Measurements from ENCODE around the gene TUB.

The TUB gene

DNA sequence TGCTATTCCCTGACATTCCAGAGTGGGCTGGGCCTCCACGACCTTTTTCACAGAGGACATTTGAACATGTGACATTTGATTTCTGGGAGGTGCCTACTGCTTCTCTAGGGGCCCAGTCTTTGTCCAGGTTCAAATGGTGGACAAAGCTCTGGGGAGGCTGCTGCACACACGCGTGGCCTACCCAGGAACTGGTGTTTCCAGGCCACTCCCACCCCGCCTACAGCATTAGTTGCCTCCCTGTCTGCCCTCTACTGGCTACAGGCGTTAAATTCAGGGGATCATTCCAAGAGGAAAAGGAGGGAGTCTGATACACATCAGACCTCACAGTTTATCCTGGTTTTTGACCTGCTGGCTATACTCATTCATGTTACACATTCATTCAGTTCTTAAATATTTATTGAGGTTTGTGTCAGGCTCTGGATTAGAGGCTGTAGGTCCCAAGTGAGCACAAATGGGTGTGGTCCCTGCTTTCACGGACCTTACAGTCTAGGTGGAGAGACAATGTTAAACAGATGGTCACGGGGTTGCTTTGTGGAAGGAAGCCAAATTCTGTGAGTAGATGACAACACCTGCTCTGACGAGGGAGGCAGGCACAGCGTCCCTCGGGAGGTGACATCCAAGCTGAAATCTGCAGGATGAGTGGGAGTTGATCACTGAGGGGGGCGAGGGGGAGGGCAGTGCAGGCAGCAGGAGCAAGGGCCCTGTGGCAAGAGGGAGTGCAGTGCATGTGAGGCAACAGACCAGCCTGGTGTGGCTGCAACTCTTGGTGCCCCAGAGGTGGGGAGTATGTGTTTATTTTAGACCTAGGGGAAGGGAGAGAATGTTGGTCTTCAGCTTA lies 11.8 kb downstream of the TUB start:
- peak in 3 of 14 donors; percentile 6 to 19 (median 18) for DNase-seq

DNA sequence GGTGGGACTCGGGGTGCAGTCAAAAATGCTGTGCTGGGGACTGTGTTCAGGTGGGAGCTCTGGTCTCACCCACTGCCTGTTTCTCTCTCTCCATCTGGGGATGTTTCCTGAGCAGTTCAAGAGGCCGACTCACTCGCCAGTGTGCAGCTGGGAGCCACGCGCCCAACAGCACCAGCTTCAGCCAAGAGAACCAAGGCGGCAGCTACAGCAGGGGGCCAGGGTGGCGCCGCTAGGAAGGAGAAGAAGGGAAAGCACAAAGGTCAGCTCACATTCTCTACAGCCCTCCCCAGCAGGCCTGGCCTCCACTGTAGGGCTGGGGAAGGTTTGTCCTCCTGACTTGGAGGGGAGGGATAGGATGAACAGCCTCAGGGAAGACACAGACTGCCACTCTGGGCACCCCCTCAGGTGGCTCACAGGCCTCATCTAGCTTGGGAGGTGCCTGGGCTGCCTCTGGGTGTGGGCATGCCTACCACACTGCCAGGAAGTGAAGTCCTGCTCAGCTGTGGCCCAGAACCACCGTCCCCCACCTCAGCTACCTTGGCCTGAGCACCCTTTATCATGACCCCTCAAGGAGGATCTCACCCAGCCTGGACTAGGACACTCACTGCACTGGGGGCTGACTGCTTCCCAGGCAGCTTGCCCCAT lies 13.0 kb downstream of the TUB start:
- DNase-seq, result no peak

DNA sequence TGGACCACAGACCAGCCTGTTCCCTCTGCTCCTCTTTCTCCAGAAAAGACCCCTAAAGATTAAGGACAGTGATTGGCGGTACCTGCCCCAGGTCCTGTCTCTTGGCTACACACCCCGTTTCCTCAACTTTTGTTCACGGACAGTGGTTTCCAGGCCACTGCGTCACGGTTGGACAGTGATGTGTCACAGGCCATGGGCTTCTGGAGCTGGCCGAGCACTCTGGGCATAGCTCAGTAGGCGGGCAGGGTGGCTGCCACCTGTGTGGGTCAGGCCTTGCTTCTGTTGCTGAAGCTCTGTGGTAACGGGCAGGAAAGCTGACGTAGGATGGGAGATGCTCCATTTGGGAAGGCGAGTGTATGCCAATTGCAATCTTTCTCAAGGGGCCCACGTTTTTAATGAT lies 13.6 kb downstream of the TUB start:
- no peak for DNase-seq

DNA sequence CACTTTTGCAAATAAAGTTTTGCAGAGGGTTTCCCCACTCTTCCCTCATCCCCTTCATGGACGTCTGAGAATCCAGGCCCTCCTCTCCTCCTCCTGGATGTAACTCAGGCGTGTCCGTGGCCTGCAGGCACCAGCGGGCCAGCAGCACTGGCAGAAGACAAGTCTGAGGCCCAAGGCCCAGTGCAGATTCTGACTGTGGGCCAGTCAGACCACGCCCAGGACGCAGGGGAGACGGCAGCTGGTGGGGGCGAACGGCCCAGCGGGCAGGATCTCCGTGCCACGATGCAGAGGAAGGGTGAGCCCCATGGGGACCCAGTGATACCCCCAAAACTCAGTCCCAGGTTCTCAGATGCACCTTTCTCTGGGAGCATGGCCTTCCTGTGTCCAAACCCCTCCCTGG lies 14.4 kb downstream of the TUB start:
- no peak for DNase-seq

DNA sequence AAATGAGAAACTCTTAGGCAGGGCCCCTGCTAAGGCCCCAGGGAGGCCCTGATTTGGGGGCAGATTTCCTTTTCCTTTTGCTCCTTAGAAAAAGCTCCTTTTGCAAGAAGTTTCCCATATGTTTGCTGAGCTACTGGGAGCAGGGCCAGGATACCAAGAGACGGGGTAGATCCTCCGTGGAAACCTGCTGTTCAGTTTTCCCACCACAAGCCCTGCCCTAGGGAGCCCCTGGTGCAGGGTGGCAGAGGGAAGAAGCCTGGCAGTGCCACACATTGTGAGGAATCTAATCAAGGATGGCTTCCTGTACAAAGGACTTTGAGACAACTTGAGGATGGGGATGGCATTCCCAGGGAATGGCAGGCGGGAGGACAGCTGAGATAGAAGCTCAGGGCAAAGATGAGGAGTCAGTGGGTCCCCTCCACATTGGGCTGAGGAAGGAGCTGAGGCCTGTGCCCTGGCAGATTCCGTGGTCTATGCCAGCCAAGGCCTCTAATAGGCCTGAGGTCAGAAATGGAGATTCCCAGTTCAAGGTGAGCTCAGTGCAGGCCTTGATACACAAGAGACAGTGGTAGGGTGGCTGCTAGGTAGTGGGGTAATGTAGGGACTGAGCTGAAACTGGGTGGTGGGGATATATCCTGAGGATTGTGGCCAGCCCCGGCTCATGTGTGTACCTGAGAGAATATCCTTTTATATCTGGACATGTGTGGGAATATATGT lies 15.0 kb downstream of the TUB start:
- no peak for DNase-seq

DNA sequence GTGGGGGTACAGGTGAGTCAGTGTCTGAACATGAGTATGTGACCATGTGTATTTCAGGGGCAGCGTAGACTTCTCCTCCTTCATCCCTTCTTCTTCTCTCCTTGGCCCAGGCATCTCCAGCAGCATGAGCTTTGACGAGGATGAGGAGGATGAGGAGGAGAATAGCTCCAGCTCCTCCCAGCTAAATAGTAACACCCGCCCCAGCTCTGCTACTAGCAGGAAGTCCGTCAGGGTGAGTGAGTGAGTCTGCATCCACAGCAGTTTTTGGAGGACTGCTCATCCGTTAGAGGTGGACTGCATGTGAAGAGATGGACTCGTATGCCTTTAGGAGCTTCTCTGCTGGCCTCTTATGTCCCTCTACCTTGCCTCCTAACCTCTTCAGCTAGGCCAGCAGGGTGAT lies 15.6 kb downstream of the TUB start:
- DNase-seq, result no peak

DNA sequence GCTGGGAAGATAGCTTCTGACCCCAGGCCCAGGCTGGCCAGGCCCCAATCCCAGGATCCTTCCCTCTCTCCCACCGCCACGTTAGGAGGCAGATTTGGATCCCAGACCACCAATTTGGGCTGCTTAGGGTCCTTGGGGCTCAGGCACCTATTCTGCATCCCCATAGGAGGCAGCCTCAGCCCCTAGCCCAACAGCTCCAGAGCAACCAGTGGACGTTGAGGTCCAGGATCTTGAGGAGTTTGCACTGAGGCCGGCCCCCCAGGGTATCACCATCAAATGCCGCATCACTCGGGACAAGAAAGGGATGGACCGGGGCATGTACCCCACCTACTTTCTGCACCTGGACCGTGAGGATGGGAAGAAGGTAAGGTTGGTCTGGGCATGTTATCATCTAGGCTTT lies 16.1 kb downstream of the TUB start:
- no peak for DNase-seq

DNA sequence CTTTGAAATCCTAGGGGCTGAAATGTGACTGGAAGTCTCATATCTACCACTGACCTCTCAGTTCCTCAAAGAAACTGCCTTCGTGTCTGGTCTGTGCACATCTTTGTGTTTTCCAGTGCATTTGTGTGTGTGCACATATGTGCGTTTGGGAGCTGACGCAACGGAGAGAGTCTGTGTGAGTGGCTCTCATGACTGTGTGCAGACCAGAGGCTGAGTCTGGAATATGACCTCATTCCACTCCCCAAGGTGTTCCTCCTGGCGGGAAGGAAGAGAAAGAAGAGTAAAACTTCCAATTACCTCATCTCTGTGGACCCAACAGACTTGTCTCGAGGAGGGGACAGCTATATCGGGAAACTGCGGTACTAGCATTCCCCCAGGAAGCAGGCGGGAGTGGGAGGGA lies 16.5 kb downstream of the TUB start:
- no peak for DNase-seq

DNA sequence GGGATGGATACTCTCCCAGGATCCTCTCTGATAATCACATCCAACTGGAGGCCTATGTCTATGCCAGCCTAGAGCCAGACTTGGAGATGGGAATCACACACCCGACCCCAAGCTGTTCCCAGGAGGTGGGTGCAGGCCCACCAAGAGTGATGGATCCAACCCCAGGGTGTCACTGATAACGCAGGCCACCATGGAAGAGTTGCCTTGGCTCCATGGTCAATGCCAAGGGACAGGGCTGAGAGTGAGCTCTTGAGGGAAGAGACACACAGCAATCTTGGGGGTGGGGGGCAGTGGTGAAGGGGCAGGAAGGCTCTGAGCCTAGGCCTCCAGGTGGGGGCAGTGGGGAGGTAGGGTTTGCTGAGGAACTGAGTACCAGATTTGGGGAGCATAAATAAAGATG lies 16.9 kb downstream of the TUB start:
- DNase-seq, result no peak

DNA sequence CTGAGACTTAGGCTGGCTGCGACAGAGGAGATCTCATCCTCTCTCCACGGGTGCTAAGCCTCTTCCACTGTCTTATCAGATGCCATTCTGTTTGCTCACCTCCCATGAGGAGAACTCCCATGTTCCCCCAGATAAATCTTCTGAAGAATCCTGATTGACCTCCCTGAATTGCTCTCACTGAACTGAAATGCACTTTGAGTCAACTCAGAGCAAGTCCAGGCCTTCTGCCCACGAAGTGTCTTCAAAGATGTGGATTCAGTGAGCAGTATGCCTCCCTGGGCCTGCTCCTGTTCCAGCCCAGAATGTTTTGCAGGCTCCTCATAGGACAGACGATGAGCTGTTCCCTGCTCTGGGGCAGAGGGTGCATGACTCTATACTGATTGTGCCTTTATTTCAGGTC lies 17.4 kb downstream of the TUB start:
- DNase-seq, result no peak

DNA sequence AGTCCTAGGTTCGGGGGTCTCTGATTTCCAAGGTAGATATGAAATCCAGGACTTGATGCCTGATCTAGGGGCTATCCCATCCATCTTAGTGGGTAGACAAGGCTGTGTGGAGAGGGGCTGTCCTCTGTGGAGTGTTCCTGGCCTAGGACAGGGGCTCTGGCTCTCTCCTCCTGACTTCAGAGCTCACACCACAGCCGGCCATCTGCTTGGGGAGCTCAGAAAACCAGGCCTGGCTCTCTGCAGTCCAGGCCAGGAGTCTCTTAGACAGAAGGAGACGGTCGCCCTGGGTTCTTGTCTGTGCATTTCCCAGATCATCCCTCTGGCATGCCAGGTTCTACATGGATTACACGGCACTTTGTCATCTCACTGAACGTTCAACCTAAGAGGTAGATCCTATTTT lies 17.9 kb downstream of the TUB start:
- no peak for DNase-seq

DNA sequence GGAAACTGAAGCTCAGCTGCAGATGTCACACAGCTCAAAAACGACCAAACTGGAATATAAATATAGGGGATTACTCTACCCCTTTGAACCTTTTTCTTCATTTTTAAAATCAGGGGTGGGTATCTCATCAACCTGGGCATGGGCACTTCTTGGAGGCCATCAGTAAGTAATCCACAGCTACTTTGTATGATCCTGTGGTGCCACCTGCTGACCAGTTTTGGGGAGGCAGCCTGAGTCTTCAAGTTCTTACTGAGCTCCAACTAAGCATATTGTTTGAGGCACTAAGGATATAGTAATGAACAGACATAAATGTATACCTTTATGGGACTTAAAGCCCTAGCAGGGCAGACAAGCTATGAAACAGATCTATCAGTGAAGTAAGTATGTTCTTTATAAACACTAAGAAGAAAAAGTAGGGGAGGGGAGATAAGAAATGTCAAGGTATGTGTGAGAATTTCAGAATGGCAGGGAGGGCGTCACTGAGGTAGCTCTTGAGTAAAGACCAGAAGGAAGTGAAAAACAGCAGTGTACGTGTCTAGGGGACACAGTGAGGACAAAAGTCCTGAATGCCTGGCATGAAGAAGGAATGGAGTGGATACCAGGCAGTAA lies 18.4 kb downstream of the TUB start:
- DNase-seq, result peak in 8 of 14 donors; percentile 31 to 60 (median 48)

DNA sequence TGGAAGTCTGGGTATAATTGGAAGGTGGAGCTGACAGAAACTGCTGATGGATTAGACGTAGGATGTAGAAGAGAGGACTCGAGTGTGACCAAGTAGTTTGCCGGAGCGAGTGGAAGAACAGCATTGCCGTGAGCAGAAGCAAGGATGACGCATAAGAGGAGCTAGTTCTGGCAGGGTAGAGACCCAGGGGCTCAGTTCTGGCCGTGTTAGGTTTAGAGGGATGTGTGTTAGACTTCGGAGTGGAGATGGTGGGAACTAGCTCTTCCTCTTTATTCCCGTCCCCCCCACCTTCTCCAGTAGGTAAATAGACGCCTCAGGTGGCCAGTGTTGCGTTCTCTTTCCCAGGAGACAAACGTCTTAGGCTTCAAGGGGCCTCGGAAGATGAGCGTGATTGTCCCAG lies 19.1 kb downstream of the TUB start:
- DNase-seq, result no peak

DNA sequence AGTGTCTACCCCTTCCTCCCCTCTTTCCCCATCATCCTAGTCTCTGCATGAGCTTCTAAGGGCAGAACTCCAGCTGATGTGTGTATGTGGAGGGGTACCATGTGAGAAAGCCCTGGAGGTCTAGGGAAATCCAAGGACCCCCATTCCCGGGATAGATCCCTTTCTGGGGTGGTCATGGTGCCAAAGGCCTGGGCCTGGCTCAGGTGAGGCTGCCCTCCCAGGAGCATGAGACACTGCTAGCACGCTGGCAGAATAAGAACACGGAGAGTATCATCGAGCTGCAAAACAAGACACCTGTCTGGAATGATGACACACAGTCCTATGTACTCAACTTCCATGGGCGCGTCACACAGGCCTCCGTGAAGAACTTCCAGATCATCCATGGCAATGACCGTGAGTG lies 19.6 kb downstream of the TUB start:
- no peak for DNase-seq

DNA sequence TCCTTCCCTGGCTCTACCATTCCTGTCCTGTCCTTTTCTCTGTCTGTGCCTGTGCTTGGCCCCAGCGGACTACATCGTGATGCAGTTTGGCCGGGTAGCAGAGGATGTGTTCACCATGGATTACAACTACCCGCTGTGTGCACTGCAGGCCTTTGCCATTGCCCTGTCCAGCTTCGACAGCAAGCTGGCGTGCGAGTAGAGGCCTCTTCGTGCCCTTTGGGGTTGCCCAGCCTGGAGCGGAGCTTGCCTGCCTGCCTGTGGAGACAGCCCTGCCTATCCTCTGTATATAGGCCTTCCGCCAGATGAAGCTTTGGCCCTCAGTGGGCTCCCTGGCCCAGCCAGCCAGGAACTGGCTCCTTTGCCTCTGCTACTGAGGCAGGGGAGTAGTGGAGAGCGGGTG lies 20.4 kb downstream of the TUB start:
- DNase-seq, result no peak

DNA sequence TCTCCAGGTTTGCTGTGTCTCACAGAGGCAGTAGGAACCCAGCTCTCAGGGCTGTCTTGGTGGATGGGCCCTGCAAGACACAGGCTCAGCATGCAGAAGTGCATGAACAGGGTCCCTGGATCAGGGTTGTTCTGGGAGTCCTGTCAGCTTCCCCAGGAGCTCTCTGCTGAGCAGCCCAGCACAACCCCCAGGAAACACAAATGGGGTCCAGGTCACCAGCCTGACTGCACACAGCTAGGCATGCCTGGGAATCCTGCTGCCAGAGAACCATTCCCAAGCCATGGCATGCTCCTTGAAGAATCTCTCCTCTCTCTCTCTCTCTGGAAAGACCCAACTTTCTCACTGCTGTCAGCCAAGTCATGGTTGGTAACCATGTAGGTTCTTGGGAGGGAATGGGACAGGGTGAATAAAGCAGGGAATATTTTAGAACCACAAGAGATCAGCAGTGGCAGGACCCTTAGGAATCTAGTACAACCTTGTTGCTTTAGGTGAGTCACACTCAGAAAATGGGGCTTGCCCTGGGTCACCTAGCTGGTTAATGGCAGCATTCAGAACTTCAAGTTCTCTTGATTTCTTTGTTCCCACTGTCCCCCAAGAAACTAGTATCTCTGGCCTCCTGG lies 21.4 kb downstream of the TUB start:
- no peak for DNase-seq

DNA sequence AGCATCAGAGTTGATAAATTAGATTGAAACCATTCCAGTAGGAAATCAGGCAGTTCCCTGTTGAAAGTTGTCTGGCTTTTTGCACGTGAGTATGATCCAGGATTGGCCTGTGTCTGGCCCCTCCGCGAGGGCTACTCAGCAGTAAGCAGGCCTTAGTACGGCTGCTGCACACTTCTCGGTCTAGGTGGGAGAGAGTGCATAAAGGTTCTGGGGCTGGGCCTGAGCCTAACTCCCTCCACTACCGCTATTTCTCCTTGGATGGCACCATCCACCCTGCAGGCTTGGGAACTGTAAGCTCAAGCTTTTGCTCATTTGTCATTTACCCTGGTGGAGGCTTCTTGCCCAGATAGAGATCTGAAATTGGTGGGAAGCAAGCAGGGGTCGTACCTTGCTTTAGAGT lies 22.0 kb downstream of the TUB start:
- no peak for DNase-seq

DNA sequence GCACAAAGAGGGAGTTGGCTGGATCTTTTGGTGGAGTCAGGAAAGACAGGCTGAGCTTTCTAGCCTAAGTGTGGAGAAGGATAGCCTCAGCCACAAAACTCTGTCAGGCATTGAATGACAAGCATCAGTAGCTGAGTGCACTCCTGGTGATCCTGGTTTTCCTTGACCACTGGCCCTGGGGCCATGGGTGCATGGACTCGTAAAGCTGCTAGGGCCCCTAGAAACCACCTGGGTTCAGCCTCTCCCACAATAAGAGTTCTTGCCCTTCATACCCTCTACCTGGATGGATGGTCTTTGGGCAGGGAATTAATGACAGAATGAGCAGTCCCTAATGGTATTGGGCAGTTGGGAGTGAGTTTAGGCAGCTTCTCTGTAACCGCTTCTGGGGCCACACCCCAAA lies 22.9 kb downstream of the TUB start:
- DNase-seq, result no peak

DNA sequence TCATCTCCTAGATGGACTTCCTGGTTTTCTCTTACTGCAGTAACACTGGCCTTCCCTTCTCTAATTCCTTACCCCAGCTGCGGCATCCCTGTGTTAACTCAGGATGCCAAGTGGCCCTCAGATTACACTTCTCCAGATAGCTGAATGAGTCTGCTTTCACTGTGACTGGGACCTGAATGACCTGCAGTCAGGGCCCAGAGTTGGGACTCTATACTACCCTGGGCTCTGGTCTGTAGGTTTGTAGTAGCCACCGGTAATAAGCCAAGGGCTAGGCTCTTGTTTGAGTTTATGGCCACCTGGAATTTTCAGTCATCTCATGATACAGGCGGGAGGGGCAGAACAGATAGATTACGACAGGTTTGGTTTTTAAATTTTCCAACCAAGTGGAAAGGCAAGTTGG lies 24.1 kb downstream of the TUB start:
- DNase-seq, result no peak

DNA sequence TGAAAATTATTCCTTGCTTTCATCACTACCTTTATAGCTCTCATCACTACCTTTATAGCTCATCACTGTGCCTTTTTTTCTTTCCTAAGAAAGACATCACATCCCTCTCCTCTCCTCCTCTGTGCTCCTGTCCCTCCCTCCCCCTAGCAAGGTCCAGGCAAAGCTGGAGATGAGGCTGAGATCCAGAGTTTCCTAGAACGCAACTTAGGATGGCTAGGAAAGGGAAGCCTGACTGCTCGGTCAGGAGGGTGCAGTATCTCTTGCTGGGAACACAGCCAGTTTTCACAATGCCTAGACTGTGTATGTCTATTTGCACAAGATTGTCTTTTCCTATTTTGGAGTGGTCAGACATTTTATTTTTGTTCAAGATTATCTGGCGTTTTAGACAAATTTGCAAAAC lies 24.7 kb downstream of the TUB start:
- DNase-seq, result no peak

DNA sequence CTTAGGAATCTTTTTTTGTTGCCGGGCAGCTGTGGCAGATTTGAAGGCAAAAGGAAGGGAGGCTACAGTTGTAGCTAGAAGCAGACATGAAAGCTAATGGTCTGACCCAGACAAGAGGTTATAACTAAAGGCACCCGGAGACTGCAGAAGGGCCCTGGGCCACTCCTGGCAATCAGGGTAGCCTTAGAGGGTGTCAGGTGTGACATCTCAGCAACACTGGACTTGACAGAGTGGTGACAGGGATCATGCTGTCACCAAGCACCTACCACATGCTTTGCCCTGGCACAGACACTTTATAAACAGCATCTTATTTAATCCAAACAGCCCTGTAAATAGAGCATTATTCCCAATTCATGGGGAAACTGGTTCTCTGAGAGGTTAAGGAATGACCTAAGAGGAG lies 25.7 kb downstream of the TUB start:
- no peak for DNase-seq

DNA sequence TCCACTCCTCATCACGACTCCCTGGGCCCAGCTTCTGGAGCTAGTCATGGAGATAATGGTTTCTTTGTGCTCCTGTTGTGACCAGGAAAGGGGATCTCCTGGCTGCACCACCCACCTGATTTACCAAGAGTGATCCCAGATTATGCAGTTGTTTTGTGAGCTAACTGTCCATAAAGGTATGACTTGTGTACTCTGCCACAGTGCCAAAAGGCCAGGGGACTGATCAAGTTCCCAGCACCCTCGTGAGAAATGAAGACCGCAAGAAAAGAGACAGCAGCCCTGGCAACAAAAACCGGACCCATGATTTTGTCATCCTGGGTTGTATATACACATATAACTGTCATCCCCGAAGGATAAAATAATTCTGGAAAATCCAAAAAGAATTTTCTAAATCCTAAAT lies 26.6 kb downstream of the TUB start:
- DNase-seq, result no peak

DNA sequence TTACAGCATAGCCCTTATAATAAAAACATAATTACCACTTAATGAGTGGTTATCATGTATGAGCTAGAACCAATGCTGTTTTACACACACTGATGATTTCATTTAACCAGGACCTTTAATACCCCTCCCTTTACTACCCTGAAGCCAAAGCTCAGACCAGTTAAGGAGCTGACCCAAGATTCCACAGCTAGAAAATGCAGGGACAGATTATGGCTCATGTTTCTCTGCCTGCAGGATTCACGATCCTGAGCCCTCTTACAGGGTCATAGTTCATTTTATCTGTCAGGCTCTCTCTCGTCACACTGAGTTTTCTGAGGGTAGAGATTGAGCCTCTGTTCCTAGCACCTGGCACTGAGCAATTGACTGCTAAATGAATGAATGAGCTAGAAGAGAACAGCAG lies 27.4 kb downstream of the TUB start:
- DNase-seq, result no peak
